Ramos (cell line): ENCODE measurements around the gene NOS1AP.

Source experiments
- in situ Hi-C: fragments of 300-500 bp; cut with MboI; formaldehyde crosslinking; loops from one replicate; pipeline ENCODE4 v1.14.3; 2022; ENCODE audit warnings: low sequenced_read_pairs; ENCODE audit not compliant: unreplicated experiment

NOS1AP gene

GRCh38 chr1:162134646-162135045, 65.2 kb downstream of the NOS1AP start:
- in situ Hi-C loops = no loop called here

- in situ Hi-C loops = no loop called here
Observed at GRCh38 chr1:162135271-162135775, 65.8 kb downstream of the NOS1AP start.

GRCh38 chr1:162136760-162137159, 67.3 kb downstream of the NOS1AP start:
- in situ Hi-C loops = no loop called here

GRCh38 chr1:162137179-162137960, 67.9 kb downstream of the NOS1AP start:
- in situ Hi-C loops = no loop called here

- in situ Hi-C loops = no loop called here
Observed at GRCh38 chr1:162138112-162138511, 68.6 kb downstream of the NOS1AP start.

GRCh38 chr1:162138599-162139181, 69.2 kb downstream of the NOS1AP start:
- in situ Hi-C loops = no loop called here

- in situ Hi-C loops = no loop called here
Observed at GRCh38 chr1:162139211-162139610, 69.7 kb downstream of the NOS1AP start.

GRCh38 chr1:162141281-162142054, 72.0 kb downstream of the NOS1AP start:
- in situ Hi-C loops = no loop called here

GRCh38 chr1:162142968-162143367, 73.5 kb downstream of the NOS1AP start:
- in situ Hi-C loops = no loop called here

GRCh38 chr1:162144268-162144667, 74.8 kb downstream of the NOS1AP start:
- in situ Hi-C loops = no loop called here

GRCh38 chr1:162144853-162145252, 75.4 kb downstream of the NOS1AP start:
- in situ Hi-C loops = no loop called here

- in situ Hi-C loops = no loop called here
Observed at GRCh38 chr1:162145280-162145965, 75.9 kb downstream of the NOS1AP start.

GRCh38 chr1:162145966-162146696, 76.6 kb downstream of the NOS1AP start:
- in situ Hi-C loops = no loop called here

GRCh38 chr1:162147760-162148159, 78.3 kb downstream of the NOS1AP start:
- in situ Hi-C loops = no loop called here

- in situ Hi-C loops = no loop called here
Observed at GRCh38 chr1:162150112-162150511, 80.6 kb downstream of the NOS1AP start.

GRCh38 chr1:162151900-162152829, 82.7 kb downstream of the NOS1AP start:
- in situ Hi-C loops = no loop called here

- in situ Hi-C loops = no loop called here
Observed at GRCh38 chr1:162153374-162153773, 83.9 kb downstream of the NOS1AP start.

- in situ Hi-C loops = no loop called here
Observed at GRCh38 chr1:162157469-162157868, 88.0 kb downstream of the NOS1AP start.
